GM18951 (cell line): Measurements from ENCODE around the gene TEX54.
"Not testable (repeated sequence)": the region's sequence is repeated elsewhere in the genome, so short reads cannot be mapped to it uniquely, and the experiment has no call there.

ENCODE experiments used
- POLR2A ChIP-seq: IDR thresholded peaks from 4 replicates; pipeline ENCODE4 v1.6.1; 2011; ENCODE audit warnings: mild to moderate bottlenecking; ENCODE audit not compliant: insufficient read length, insufficient read depth; ENCODE audit errors: extremely low read depth
- in situ Hi-C: fragments of 300-500 bp; cut with MboI; formaldehyde crosslinking; loops from one replicate; pipeline ENCODE4 v1.12.0; 2022; ENCODE audit warnings: low sequenced_read_pairs, mixed read lengths, inconsistent platforms; ENCODE audit not compliant: unreplicated experiment

TEX54 gene

GRCh38 chr11:62853279-62853965, 20.8 kb upstream of the TEX54 start:
- in situ Hi-C loops = loop anchor here (25.0 kb wide), 1 partner anchor 466 kb away; no protein-coding TSS in a partner anchor
- no peak for TF ChIP-seq POLR2A

DNA sequence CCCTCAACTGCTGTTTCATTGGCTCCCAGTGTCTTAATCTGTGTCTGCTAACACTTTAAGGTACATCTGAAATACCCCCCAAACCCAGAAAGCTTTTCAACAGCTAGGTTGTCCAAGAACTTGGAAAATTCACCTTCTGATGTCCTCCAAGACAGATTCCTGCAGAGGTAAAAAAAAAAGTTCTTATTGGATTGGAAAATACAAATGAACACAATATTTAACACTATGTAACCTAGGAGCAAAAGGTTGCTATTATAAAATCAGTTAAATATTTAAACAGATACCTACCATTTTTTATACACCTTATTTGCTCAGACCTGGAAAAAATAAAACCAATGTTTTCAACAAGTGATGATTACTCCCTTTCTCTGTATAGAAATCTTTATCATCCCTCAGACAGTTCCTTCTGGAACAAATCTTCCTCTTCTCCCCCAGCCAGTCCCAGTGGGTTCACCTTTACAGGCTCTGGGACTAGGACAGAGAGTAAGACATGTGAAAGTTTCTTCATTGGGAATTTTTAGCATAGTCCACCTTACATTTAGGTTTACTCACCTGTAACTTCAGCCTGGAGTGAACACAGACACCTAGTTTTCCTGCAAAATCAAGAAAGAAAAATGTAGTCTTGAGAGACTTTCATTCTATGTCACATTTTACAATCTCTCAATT, 20.0 kb upstream of the TEX54 start:
- in situ Hi-C loops = loop anchor here (25.0 kb wide), 1 partner anchor 465 kb away; no protein-coding TSS in a partner anchor
- no peak for TF ChIP-seq POLR2A

- TF ChIP-seq POLR2A = no peak
- in situ Hi-C loops = loop anchor here (25.0 kb wide), 1 partner anchor 465 kb away; no protein-coding TSS in a partner anchor
Observed at GRCh38 chr11:62851807-62852522, 19.3 kb upstream of the TEX54 start.

- in situ Hi-C loops = loop anchor here (25.0 kb wide), 1 partner anchor 464 kb away; no protein-coding TSS in a partner anchor
- TF ChIP-seq POLR2A = peak; percentile 60
Observed at GRCh38 chr11:62850911-62851806, 18.5 kb upstream of the TEX54 start.

DNA sequence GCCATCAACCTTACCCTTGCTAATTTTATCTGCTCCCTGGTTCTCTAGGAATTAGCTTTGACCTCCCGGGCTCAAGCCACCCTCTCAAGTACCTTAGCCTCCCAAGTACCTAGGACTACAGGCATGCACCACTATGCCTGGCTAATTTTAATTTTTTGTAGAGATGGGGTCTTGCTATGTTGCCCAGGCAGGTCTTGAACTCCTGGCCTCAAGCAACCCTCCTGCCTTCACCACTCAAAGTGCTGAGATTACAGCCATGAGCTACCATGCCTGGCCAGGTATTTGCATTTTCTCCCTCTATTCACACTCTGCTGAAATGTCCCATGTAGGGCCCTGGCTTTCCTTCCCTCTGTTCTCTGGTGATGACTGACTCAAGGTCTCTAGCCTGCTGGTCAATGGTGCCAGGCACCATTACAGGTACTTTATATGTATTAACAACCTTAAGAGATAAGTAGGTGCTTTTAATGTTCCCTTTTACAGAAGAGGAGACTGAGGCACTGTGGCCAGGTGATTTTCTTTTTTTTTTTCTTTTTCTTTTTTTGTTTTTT, 15.2 kb upstream of the TEX54 start:
- in situ Hi-C loops = no loop called here

GRCh38 chr11:62846177-62846576, 13.5 kb upstream of the TEX54 start:
- in situ Hi-C loops = no loop called here
- TF ChIP-seq POLR2A = no peak

More for the DNA sequence above, 15.2 kb upstream of the TEX54 start:
- TF ChIP-seq POLR2A = no peak

GRCh38 chr11:62844154-62844553, 11.5 kb upstream of the TEX54 start:
- in situ Hi-C loops = no loop called here
- TF ChIP-seq POLR2A = no peak

GRCh38 chr11:62843466-62843865, 10.8 kb upstream of the TEX54 start:
- in situ Hi-C loops = no loop called here

GRCh38 chr11:62842891-62843290, 10.2 kb upstream of the TEX54 start:
- in situ Hi-C loops = not testable (repeated sequence)

More at GRCh38 chr11:62843466-62843865, 10.8 kb upstream of the TEX54 start:
- TF ChIP-seq POLR2A = no peak

DNA sequence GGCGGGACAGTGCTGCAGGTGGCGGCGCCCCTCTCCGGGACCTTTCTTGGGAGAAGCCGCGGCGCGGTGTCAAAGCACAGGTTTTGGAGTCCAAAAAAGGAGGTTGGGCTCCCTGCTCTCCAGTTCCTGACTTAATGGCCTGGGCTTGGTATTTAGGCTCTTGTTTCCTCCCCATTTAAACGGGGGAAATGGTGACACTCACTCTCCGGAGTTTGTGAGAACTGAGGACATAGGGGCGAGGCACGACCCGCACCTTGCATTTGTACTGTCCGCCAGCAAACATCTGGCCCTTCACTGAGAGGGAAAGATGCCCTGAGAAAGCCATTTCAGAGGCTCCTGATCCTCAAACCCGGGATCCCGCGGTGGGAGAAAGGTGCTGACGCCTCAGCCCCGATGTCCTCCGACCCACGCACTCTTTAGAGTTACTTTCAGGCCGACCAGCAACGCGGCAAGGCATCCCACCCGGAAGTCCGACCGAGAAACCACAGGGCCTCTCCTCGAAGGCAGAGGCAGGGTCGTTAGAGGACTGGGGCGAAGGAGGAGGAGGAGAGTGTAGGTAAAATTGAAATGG, 9.6 kb upstream of the TEX54 start:
- in situ Hi-C loops = no loop called here
- TF ChIP-seq POLR2A = no peak

GRCh38 chr11:62841361-62842170, 8.9 kb upstream of the TEX54 start:
- in situ Hi-C loops = no loop called here
- TF ChIP-seq POLR2A = peak; percentile 89
